PC-3 (cell line): ENCODE results near the gene CDH13. TPM values are rescaled to one million over a fixed set of nuclear protein-coding genes. Genes with fewer than 3 reads are reported as not detected.

Source experiments
- ATAC-seq: fragments of 200-7000 bp; cut with Tn5 transposase; 2 replicates; pipeline ENCODE4 v1.9.1; 2020; ENCODE audit warnings: mild to moderate bottlenecking, moderate library complexity
- BruUV-seq: library from RNA; stranded (reverse); fragments of 400-500 nt; replicated peaks from 2 replicates; lab custom pipeline; 2021; lab: Mats Ljungman, UMichigan
- CTCF ChIA-PET: fragments of 300-600 bp; sonication (Branson Sonifier 250); formaldehyde crosslinking; loops from one replicate; lab custom pipeline; 2022; ENCODE audit warnings: antibody characterized with exemption; lab: Charles Lee
- POLR2A ChIA-PET: fragments of 300-600 bp; sonication (Branson Sonifier 250); formaldehyde crosslinking; loops from one replicate; lab custom pipeline; 2022; ENCODE audit warnings: antibody characterized with exemption; ENCODE audit not compliant: unreplicated experiment; lab: Charles Lee
- DNase-seq: peaks from one replicate; pipeline ENCODE4 v3.0.0-alpha.2; 2015
- H2AFZ ChIP-seq: fragments of 300-600 bp; sonication (generic); 2 replicates; pipeline ENCODE4 v1.6.0; 2016; ENCODE audit warnings: antibody characterized with exemption, low read length
- H3F3A ChIP-seq: fragments of 300-600 bp; sonication (generic); one replicate; pipeline ENCODE4 v1.6.0; 2017; ENCODE audit warnings: antibody characterized with exemption, low read length, control low read depth, mild to moderate bottlenecking; ENCODE audit not compliant: unreplicated experiment
- H3K27ac ChIP-seq: fragments of 300-600 bp; sonication (generic); 2 replicates; pipeline ENCODE4 v1.5.1; 2016; ENCODE audit warnings: mild to moderate bottlenecking, low read length
- H3K27me3 ChIP-seq: fragments of 300-600 bp; sonication (generic); 2 replicates; pipeline ENCODE4 v1.6.1; 2016; ENCODE audit warnings: low read length, mixed read lengths
- H3K36me3 ChIP-seq: fragments of 300-600 bp; sonication (generic); 2 replicates; pipeline ENCODE4 v1.6.1; 2016; ENCODE audit warnings: low read depth, mixed run types, low read length, mixed read lengths
- H3K4me1 ChIP-seq: fragments of 300-600 bp; sonication (generic); 2 replicates; pipeline ENCODE4 v1.5.1; 2016; ENCODE audit warnings: low read length; ENCODE audit not compliant: insufficient read depth
- H3K4me2 ChIP-seq: fragments of 300-600 bp; sonication (generic); 2 replicates; pipeline ENCODE4 v1.6.0; 2016; ENCODE audit warnings: low read length
- H3K4me3 ChIP-seq: fragments of 300-600 bp; sonication (generic); 2 replicates; pipeline ENCODE4 v1.5.1; 2016; ENCODE audit warnings: mild to moderate bottlenecking, low read length, mixed read lengths
- H3K79me2 ChIP-seq: fragments of 300-600 bp; sonication (generic); 2 replicates; pipeline ENCODE4 v1.6.1; 2017; ENCODE audit warnings: low read length, mixed read lengths
- H3K9ac ChIP-seq: fragments of 300-600 bp; sonication (generic); 2 replicates; pipeline ENCODE4 v1.6.0; 2016; ENCODE audit warnings: mild to moderate bottlenecking, low read length
- H3K9me2 ChIP-seq: fragments of 300-600 bp; sonication (generic); replicated peaks from 2 replicates; pipeline ENCODE4 v1.6.1; 2016; ENCODE audit warnings: mixed run types, low read length, mixed read lengths
- H3K9me3 ChIP-seq: fragments of 300-600 bp; sonication (generic); 2 replicates; pipeline ENCODE4 v1.6.1; 2016; ENCODE audit warnings: low read length, mixed read lengths
- H4K20me1 ChIP-seq: fragments of 300-600 bp; sonication (generic); 2 replicates; pipeline ENCODE4 v1.6.1; 2016; ENCODE audit warnings: low read length, mixed read lengths
- EZH2 ChIP-seq: fragments of 300-600 bp; sonication (generic); IDR thresholded peaks from one replicate; pipeline ENCODE4 v1.6.1; 2017; ENCODE audit warnings: antibody characterized with exemption, mild to moderate bottlenecking, low read length; ENCODE audit not compliant: unreplicated experiment
- EZH2phosphoT487 ChIP-seq: fragments of 300-600 bp; sonication (generic); IDR thresholded peaks from 2 replicates; pipeline ENCODE4 v1.6.1; 2018; ENCODE audit warnings: mild to moderate bottlenecking, antibody characterized with exemption, low read length, borderline replicate concordance
- intact Hi-C: fragments of 100-400 bp; cut with micrococcal nuclease; formaldehyde crosslinking; loops from 2 replicates; pipeline ENCODE4 v1.9.0; 2023
- total RNA-seq: library from RNA; depleted of rRNA; stranded (reverse); fragments of >200 nt; gene quantifications from 2 replicates; pipeline ENCODE4 v1.2.3, GENCODE V29; 2014
- TF ChIP-seq, protein P1 (sequence below): fragments of 300-600 bp; sonication (generic); conservative IDR thresholded peaks from 2 replicates; pipeline ENCODE4 v1.5.1; 2017; ENCODE audit warnings: antibody characterized with exemption, low read depth, mild to moderate bottlenecking, low read length

CDH13 gene
- total RNA-seq, 1 experiment from 2014 or later: 0.36 TPM

DNA sequence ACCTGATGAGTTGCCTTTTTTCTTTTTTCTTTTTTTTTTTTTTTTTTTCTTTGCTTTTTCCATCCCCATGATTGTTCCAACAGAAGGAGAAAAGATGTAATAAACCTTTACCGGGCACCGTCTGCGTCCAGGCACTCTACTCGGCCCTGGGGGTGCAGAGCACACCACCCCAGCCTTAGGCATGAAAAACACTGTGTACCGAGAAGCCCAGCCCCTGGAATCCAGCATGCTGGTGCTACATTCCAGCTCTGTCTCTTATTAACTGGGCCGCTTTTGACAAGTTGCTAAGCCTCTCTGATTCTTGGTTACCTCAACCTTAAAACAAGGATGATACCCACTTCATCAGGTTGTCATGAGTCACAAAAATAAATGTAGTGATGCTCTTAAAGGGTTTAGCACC lies 1117.0 kb downstream of the CDH13 start:
- Histone ChIP-seq H3K9ac (no peak overlapping the region), H3K36me3 (no peaks in the 10 kb centered on the region), H4K20me1 (no peaks in the 10 kb centered on the region), H3K27me3 (no peaks in the 10 kb centered on the region; the same call in 1 of the 2 replicates), H3K4me1 (no peaks in the 10 kb centered on the region), H2AFZ (no peak overlapping the region), H3F3A (no peaks in the 10 kb centered on the region), H3K27ac (no peak overlapping the region), H3K9me2 (no peaks in the 10 kb centered on the region), H3K9me3 (no peaks in the 10 kb centered on the region), H3K79me2 (no peaks in the 10 kb centered on the region), H3K4me2 (no peak overlapping the region), H3K4me3 (no peak overlapping the region)
- ChIA-PET POLR2A (no interaction called here), CTCF (no interaction called here)
- DNase-seq: no peak
- intact Hi-C loops: no loop called here
- no peak for ATAC-seq
- TF ChIP-seq EZH2 (no peak), EZH2phosphoT487 (no peak)
- TF ChIP-seq, protein P1, sequence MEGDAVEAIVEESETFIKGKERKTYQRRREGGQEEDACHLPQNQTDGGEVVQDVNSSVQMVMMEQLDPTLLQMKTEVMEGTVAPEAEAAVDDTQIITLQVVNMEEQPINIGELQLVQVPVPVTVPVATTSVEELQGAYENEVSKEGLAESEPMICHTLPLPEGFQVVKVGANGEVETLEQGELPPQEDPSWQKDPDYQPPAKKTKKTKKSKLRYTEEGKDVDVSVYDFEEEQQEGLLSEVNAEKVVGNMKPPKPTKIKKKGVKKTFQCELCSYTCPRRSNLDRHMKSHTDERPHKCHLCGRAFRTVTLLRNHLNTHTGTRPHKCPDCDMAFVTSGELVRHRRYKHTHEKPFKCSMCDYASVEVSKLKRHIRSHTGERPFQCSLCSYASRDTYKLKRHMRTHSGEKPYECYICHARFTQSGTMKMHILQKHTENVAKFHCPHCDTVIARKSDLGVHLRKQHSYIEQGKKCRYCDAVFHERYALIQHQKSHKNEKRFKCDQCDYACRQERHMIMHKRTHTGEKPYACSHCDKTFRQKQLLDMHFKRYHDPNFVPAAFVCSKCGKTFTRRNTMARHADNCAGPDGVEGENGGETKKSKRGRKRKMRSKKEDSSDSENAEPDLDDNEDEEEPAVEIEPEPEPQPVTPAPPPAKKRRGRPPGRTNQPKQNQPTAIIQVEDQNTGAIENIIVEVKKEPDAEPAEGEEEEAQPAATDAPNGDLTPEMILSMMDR: no peak
- BruUV-seq: no TSS peak

DNA sequence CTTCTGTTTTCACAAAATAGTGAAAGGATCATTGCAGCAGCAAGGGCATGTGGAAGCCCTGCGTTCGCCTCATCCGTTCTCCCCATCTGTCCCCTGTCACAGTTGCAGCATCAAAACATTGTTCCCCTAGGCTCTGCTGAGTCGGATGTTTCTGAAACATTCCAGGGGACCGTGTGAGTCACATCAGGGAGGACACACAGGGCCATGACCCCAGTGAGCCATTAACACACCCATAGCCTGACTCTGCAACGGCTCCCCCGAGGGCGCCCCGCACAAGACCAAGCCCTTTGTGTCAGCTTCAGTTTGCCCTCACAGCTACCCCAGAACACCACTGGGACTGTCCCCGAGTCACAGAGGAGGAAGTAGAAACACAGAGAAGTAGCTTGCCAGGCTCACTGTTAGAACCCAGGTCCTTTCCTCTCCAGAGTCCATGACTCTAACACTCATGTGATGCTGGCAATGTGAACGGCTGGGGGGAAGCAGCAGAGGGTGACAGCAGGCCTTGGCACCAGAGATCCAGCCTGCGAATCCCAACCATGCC lies 1117.7 kb downstream of the CDH13 start:
- H3K4me3 ChIP-seq: no peak overlapping the region
- intact Hi-C loops: no loop called here
- ChIA-PET CTCF (no interaction called here), POLR2A (no interaction called here)
- no peaks in the 10 kb centered on the region for H4K20me1 ChIP-seq
- ATAC-seq: peak; percentile 31; the same call in 1 of the 2 replicates
- no peaks in the 10 kb centered on the region for H3K9me3 ChIP-seq
- no TSS peak for BruUV-seq
- H3K36me3 ChIP-seq: no peaks in the 10 kb centered on the region
- DNase-seq: peak; percentile 12
- no peaks in the 10 kb centered on the region for H3K79me2 ChIP-seq
- no peak overlapping the region for H2AFZ ChIP-seq
- H3F3A ChIP-seq: no peaks in the 10 kb centered on the region
- H3K27ac ChIP-seq: no peak overlapping the region
- no peak overlapping the region for H3K4me2 ChIP-seq
- TF ChIP-seq EZH2phosphoT487 (no peak), EZH2 (no peak)
- TF ChIP-seq, protein P1: no peak
- no peaks in the 10 kb centered on the region for H3K4me1 ChIP-seq
- H3K9ac ChIP-seq: no peak overlapping the region
- H3K27me3 ChIP-seq: no peaks in the 10 kb centered on the region; the same call in 1 of the 2 replicates
- no peaks in the 10 kb centered on the region for H3K9me2 ChIP-seq

DNA sequence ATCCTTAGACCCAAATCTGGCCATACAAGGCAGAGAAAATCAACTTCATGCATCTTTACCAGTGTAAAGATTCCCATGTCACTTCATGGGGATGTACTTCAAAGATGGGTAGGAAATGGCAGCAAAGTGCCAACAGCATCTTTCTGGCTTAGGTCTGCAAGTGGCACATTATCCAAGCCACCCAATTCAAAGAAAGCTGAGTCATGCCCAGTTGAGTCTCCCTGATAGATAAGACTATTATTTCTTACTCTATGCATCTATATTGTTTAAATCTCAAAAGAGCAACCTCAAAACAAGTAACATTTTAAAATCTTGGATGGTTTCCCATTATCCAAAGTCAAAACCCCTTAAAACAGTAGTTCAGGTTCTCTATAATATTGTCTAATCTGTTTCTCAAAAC lies 1119.8 kb downstream of the CDH13 start:
- Histone ChIP-seq H3F3A (no peaks in the 10 kb centered on the region), H3K27me3 (peaks cover 3% of the 10 kb centered on the region; the same call in 1 of the 2 replicates), H3K9me2 (no peaks in the 10 kb centered on the region), H3K9me3 (no peaks in the 10 kb centered on the region), H3K27ac (no peak overlapping the region), H3K9ac (no peak overlapping the region), H3K36me3 (no peaks in the 10 kb centered on the region), H3K4me3 (no peak overlapping the region), H3K4me1 (no peaks in the 10 kb centered on the region), H3K79me2 (no peaks in the 10 kb centered on the region), H2AFZ (no peak overlapping the region), H3K4me2 (no peak overlapping the region), H4K20me1 (no peaks in the 10 kb centered on the region)
- intact Hi-C loops: no loop called here
- BruUV-seq: no TSS peak
- CTCF ChIA-PET: no interaction called here
- ATAC-seq: no peak
- POLR2A ChIA-PET: no interaction called here
- DNase-seq: no peak
- TF ChIP-seq EZH2 (no peak), EZH2phosphoT487 (no peak)
- TF ChIP-seq, protein P1: no peak
